Upper lobe of left lung (tissue), 4 donors: ENCODE results near the gene HSPB7.

Experiments
- CTCF ChIP-seq, 6 experiments: fragments of 450-650 bp in 4 of 6; fragments of 200-600 bp in 2 of 6; sonication (generic) in 2 of 6; IDR thresholded peaks; one replicate each; pipeline ENCODE4 v1.5.1; 2016 to 2019; ENCODE audit warnings: antibody characterized with exemption in 6 of 6
- EP300 ChIP-seq, 4 donors: sonication (generic); formaldehyde crosslinking; IDR thresholded peaks; one replicate each; pipeline ENCODE4 v1.5.1; 2017; ENCODE audit warnings: antibody characterized with exemption in 4 of 4, control low read depth in 2 of 4
- POLR2A ChIP-seq, 4 donors: fragments of 450-650 bp; IDR thresholded peaks; one replicate each; pipeline ENCODE4 v1.5.1; 2016 to 2017; ENCODE audit warnings: antibody characterized with exemption in 4 of 4, mild to moderate bottlenecking in 2 of 4
- POLR2AphosphoS5 ChIP-seq, 2 donors: sonication (generic); formaldehyde crosslinking; IDR thresholded peaks; one replicate each; pipeline ENCODE4 v1.5.1; 2017; ENCODE audit warnings: antibody characterized with exemption in 2 of 2

GRCh38 chr1:16067127-16067768, 49.4 kb upstream of the HSPB7 start:
- no peak for TF ChIP-seq CTCF (IDR thresholded peaks at IDR 0.05)
- no peak for TF ChIP-seq POLR2AphosphoS5 (IDR thresholded peaks at IDR 0.05)
- no peak for TF ChIP-seq POLR2A (IDR thresholded peaks at IDR 0.05)
- TF ChIP-seq EP300 (IDR thresholded peaks at IDR 0.05), result no peak
